Measurements from ENCODE around the gene TEX52. TPM values are rescaled to one million over a fixed set of nuclear protein-coding genes. Genes with fewer than 3 reads are reported as not detected.

The TEX52 gene
- not detected in 2 replicates for total RNA-seq

GRCh38 chr12:2857021-2857431, at the start of gene TEX52:
Gene TEX52 (minus strand): TSS chr12:2857039. CDS start chr12:2857026, 13 bp downstream.

GRCh38 chr12:2890388-2891239, 33.8 kb upstream of the TEX52 start, which contains the start of gene TULP3:
Gene TULP3 (plus strand): TSS chr12:2890891. CDS start chr12:2890948, 57 bp downstream.

DNA sequence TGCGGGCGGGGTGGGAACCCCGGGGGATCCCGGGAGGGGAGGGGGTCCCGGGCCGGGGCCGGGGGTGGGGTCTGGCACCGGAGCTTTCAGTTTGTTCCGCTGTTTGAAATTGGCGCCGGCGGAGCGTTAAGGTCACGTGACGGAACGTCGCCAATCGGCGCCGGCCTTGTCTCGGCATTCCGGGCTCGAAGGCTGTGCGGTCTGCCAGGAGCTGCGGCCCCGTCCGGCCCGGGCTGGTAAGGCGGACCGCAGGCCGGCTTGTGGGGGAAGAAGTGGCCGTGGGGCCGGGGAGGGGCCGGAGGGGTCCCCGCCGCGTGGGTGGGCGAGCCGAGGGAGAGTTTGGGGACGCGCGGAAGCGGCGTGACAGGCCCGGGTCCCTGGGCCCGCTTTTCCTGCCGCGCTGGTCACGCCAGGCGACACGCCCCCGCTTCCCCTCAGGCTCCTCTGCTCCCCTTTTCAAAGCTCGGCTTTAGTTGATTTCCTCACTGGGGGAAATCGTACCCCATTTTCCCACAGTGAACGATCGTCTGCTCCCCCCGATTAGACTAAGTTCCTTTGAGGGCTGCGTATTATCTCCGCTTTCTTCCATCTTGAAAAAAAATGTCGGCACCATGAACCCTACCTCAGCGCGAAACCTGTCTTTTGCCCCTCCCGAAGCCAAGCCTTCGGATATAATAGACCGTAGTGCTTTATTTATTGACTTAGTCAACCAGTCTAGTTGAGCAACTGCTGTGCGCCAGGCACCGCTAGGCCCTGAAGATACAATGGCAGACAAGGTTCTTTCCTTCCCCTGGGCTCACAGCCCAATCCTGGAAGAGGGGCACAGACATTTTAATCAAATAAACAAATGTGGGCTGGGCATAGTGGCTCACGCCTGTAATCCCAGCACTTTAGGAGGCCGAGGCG, 20.5 kb upstream of the TEX52 start, which contains the start of the genes FOXM1 and RHNO1:
Gene FOXM1, minus strand, starts transcription at position 128 of the 906 bp plus-strand sequence. CDS start 2,696 bp downstream, outside the sequence.
Gene RHNO1, plus strand, starts transcription at position 177 of the 906 bp plus-strand sequence. CDS start 8,144 bp downstream, outside the sequence.

DNA sequence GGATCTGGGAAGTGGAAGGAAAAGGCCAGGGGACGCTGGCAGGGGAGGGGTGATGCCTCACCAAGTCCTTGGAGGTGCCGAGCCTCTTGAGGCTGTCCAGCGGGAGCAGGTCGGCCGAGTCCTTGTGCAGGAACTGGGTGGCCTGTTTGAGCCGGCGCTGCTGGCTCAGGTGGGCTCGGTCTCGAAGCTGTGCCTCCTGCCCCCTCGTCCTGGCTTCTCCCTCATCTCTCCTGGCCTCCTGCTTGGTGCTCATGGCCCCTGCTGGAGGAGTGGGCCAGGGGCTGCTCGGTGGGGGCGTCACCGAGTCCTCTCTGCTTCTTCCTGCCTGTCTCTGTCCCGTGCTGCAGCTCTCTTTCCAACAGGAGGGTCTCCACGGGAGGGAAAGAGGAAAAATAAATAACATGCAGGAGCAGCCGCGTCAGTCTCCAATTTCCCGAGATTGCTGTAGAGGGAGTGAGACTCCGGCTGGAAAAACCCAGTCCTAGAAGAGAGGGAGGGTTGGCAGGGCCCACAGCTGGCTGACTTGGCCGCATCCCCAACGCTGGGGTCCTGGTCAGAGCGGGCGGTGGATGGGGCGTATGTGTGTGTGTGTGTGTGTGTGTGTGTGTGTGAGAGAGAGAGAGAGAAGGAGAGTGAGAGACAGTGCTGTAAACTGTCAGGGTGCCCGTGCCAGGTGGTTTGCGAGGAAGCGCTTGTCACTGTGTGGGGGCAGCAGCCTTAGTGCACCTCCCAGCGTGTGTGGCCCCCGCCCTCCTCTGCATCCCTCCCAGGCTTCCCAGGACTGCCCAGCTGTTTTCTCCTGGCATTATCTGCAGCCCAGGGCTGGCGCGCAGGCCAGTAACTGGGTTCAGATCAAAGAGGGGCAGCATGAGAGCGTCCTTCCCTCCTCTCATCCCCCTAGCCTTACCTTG, 22.0 kb downstream of the TEX52 start, which contains the start of gene NRIP2:
Gene NRIP2, minus strand, starts transcription at position 455 of the 911 bp plus-strand sequence. Its CDS starts 52 bp downstream, at position 403.

DNA sequence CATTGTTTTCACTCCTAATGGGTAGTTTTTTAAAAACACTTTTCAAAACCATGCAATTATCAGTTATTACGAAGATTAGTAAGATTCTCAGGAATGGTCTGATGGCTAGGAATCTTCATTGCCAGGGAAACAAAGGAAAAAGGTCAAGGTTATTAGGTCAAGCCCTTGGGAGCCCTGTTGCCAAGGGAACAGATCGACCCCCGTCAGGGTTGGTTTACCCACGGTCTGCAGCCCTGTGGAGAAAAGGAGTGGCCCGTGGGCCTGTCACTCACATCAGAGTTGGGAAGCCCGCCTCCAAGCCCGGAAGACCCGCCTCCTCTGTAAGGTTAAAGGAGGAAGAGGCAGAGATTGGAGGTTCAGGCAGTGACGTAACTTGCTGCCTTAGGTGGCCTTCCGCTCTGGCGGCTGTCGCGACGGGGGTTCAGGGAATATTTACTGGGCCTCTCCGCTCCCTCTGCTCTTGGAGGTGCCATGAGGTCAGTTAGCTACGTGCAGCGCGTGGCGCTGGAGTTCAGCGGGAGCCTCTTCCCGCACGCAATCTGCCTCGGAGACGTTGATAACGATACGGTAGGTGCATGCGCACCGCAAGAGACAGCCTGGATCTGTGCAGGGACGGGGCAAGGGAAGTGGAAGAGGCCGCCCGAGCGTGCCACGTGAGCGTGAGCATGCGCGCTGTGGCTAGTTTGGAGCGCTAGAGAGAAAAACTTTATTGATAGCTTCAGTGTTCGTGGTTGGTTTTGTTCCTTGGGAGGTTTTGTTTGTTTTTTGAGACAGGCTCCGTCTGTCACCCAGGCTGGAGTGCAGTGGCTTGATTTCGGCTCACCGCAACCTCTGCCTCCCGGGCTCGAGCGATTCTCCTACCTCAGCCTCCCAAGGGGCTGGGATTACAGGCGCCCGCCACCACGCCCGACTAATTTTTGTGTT, 44.3 kb downstream of the TEX52 start, which contains the start of gene ITFG2:
Gene ITFG2, plus strand, starts transcription at position 379 of the 924 bp plus-strand sequence. Its CDS starts 93 bp downstream, at position 472.

Other genes with a start within 250 kb of the TEX52 start
- 41.8 and 44.1 TPM in 2 replicates for gene FKBP4, start 62.1 kb downstream of the TEX52 start, total RNA-seq
- gene ITFG2, start 44.4 kb downstream of the TEX52 start, total RNA-seq, result 19.0 and 19.8 TPM in 2 replicates
- 0.29 and 2.8 TPM in 2 replicates for gene NRIP2, start 22.0 kb downstream of the TEX52 start, total RNA-seq
- 41.5 and 43.2 TPM in 2 replicates for gene FOXM1, start 20.1 kb upstream of the TEX52 start, total RNA-seq
- gene RHNO1, start 20.2 kb upstream of the TEX52 start, total RNA-seq, result 32.0 and 37.0 TPM in 2 replicates
- gene TULP3, start 33.9 kb upstream of the TEX52 start, total RNA-seq, result 38.6 and 47.5 TPM in 2 replicates
- gene TEAD4, start 102.4 kb upstream of the TEX52 start, total RNA-seq, result 19.7 and 24.2 TPM in 2 replicates
- 60.8 and 73.5 TPM in 2 replicates for gene TSPAN9, start 220.3 kb upstream of the TEX52 start, total RNA-seq

Data from myometrial cell (primary cell).